ENCODE results near the gene NCOA3. TPM values are rescaled to one million over a fixed set of nuclear protein-coding genes. Genes with fewer than 3 reads are reported as not detected.
"Not testable (repeated sequence)": the region's sequence is repeated elsewhere in the genome, so short reads cannot be mapped to it uniquely, and the experiment has no call there.

The NCOA3 gene
- total RNA-seq, 1 donor from 2014 or later, result 45.9 TPM

DNA sequence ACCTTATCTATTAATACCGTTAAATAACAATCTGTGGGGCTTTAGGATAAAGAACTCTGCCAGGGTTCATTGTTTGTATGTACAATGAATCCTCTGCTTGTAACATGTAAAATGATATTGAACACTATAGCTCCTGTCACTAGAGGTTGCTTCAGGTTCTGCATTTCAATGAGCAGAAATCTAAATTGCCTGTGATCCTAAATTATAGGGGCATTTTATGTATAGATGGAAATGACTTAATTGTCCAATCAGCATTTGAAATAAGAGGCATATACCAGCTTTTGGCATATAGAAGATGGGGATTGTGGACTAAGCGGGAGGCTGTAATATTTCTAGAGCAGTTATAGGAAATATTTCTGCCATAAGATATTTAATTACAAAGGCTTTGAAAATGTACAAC lies 2.0 kb downstream of the NCOA3 start:
- peak overlapping the region; percentile 99 for H3K4me3 Mint-ChIP-seq
- no peaks in the 10 kb centered on the region for H3K9me3 Mint-ChIP-seq
- peak overlapping the region; percentile 91 for H3K27ac Mint-ChIP-seq
- H3K4me1 Mint-ChIP-seq, result peaks cover 49% of the 10 kb centered on the region
- H3K27me3 Mint-ChIP-seq (ENCODE audit: low read depth), result no peaks in the 10 kb centered on the region
- no peaks in the 10 kb centered on the region for H3K36me3 Mint-ChIP-seq
- DNase-seq (ENCODE audit: low spot score in 2 of 2, unreplicated experiment in 2 of 2), result no peak
- TF ChIP-seq, protein P1, sequence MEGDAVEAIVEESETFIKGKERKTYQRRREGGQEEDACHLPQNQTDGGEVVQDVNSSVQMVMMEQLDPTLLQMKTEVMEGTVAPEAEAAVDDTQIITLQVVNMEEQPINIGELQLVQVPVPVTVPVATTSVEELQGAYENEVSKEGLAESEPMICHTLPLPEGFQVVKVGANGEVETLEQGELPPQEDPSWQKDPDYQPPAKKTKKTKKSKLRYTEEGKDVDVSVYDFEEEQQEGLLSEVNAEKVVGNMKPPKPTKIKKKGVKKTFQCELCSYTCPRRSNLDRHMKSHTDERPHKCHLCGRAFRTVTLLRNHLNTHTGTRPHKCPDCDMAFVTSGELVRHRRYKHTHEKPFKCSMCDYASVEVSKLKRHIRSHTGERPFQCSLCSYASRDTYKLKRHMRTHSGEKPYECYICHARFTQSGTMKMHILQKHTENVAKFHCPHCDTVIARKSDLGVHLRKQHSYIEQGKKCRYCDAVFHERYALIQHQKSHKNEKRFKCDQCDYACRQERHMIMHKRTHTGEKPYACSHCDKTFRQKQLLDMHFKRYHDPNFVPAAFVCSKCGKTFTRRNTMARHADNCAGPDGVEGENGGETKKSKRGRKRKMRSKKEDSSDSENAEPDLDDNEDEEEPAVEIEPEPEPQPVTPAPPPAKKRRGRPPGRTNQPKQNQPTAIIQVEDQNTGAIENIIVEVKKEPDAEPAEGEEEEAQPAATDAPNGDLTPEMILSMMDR (IDR thresholded peaks at IDR 0.05; ENCODE audit: unreplicated experiment), result no peak

DNA sequence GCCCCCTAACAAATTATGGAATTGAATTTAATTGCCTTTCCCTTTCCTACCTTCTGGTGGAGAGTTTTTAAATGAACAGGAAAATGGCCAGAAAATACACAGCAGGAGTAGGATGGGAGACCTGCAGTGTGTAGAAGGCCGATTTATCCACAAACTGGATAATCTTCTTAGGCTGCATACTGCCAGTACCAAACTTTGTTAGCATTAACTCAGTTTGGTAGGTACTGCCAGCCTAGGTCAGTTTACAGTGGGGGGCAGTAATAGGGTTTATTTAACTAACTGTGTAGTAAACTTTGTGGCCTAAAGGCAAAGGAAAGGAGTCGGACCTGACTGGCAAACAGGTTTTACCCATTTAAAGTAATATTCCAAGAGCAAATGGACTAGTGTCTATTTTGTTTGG lies 4.6 kb downstream of the NCOA3 start:
- no peak overlapping the region for H3K4me3 Mint-ChIP-seq
- TF ChIP-seq, protein P1 (IDR thresholded peaks at IDR 0.05; ENCODE audit: unreplicated experiment), result no peak
- peaks cover 44% of the 10 kb centered on the region for H3K4me1 Mint-ChIP-seq

DNA sequence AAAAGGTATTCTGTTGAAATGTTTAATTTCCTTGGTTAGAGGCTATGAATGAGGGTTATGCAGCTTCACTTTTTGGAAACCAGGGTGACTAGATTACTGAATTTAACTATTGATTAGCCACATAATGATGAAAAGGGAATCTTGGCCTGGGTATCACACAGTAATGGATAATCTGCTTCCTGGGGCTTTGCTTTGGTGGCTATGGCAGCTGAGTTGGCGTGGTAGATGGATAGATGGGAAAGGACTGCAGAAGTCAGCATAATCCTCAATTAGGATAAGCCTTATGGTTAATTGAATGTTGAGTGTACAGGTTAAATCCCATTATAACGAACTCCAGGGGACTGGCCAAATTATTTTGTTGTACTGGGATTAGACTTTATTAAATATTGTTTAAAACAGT lies 5.2 kb downstream of the NCOA3 start:
- Mint-ChIP-seq H3K36me3 (peaks cover 7% of the 10 kb centered on the region), H3K27me3 (ENCODE audit: low read depth) (no peaks in the 10 kb centered on the region), H3K9me3 (no peaks in the 10 kb centered on the region), H3K4me3 (no peak overlapping the region), H3K4me1 (peaks cover 42% of the 10 kb centered on the region), H3K27ac (peak overlapping the region; percentile 37)
- TF ChIP-seq, protein P1 (IDR thresholded peaks at IDR 0.05; ENCODE audit: unreplicated experiment), result no peak
- no peak for DNase-seq (ENCODE audit: low spot score in 2 of 2, unreplicated experiment in 2 of 2)

More for the DNA sequence above, 4.6 kb downstream of the NCOA3 start:
- no peaks in the 10 kb centered on the region for H3K9me3 Mint-ChIP-seq
- no peaks in the 10 kb centered on the region for H3K27me3 Mint-ChIP-seq (ENCODE audit: low read depth)
- no peak for DNase-seq (ENCODE audit: low spot score in 2 of 2, unreplicated experiment in 2 of 2)
- H3K36me3 Mint-ChIP-seq, result peaks cover 7% of the 10 kb centered on the region
- peak overlapping the region; percentile 47 for H3K27ac Mint-ChIP-seq

DNA sequence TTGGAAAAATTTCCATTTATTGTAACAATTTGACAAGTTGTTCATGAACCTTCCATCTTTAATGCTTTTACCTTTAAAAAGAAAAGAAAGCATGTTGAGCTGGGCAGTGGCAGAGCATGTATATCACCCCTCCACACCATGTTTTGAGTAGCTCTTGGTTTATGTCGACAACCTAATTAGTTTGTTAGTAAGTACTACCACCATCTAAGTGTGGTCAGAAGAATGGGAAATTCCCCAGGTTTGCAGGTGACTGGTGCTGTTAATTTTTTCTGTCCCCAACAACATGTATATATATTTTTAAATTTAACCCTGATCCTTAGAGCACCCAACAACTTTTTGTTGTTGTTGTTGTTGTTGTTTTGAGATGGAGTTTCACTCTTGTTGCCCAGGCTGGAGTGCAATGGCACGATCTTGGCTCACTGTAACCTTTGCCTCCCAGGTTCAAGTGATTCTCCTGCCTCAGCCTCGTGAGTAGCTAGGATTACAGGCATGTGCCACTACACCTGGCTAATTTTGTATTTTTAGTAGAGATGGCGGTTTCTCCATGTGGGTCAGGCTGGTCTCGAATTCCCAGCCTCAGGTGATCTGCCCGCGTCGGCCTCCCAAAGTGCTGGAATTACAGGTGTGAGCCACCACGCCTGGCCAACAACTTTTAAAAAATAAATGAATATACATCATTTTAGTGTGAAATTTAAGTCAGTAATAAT lies 5.7 kb downstream of the NCOA3 start:
- H3K36me3 Mint-ChIP-seq; H3K4me3 Mint-ChIP-seq; DNase-seq (ENCODE audit: low spot score in 2 of 2, unreplicated experiment in 2 of 2); H3K27ac Mint-ChIP-seq; H3K27me3 Mint-ChIP-seq (ENCODE audit: low read depth); H3K9me3 Mint-ChIP-seq: not testable (repeated sequence)
- peaks cover 42% of the 10 kb centered on the region for H3K4me1 Mint-ChIP-seq

DNA sequence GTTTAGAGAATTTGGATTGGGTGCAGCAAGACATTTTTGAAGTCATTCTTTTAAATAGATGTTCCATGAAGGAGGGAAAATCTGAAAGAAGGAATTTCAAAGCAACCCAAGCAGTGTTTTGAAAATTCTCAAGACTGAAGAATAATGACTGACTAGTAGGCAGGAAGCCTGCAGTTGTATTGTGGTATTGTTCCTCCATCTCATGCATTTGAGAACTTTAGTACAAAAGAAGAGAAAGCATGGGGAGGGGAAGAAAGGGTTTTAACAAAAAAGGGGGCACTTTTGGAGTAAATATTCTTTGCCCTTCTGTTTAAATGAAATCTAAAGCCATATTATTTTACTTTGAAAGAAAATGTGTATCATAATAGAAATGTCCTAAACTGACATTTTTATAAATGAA lies 6.6 kb downstream of the NCOA3 start:
- no peaks in the 10 kb centered on the region for H3K27me3 Mint-ChIP-seq (ENCODE audit: low read depth)
- peaks cover 7% of the 10 kb centered on the region for H3K36me3 Mint-ChIP-seq
- H3K4me3 Mint-ChIP-seq, result no peak overlapping the region
- H3K9me3 Mint-ChIP-seq, result no peaks in the 10 kb centered on the region
- H3K27ac Mint-ChIP-seq, result peak overlapping the region; percentile 60
- DNase-seq (ENCODE audit: low spot score in 2 of 2, unreplicated experiment in 2 of 2), result no peak
- TF ChIP-seq, protein P1 (IDR thresholded peaks at IDR 0.05; ENCODE audit: unreplicated experiment), result no peak
- peaks cover 39% of the 10 kb centered on the region for H3K4me1 Mint-ChIP-seq

DNA sequence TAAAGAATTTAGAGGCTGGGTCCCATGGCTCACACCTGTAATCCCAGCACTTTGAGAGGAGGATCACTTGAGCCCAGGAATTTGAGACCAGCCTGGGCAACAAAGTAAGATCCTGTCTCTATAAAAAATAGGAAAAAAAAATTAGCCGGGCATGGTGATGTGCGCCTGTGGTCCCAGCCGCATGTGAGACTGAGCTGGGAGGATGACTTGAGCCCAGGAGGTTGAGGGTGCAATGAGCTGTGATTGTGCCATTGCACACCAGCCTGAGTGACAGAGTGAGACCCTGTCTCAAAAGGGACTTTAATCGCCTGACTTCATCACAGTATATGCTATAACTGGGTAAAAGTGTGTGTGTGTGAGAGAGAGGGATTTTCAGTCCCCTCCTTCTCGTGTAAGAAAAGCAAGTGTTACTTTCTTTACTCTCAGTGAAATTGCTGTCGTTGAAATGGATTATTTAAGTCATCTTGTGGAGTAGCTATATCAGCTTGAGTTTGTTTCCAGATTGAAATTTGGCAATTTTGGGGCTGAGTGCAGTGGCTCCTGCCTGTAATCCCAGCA lies 7.5 kb downstream of the NCOA3 start:
- Mint-ChIP-seq H3K27me3 (ENCODE audit: low read depth) (no peaks in the 10 kb centered on the region), H3K27ac (peak overlapping the region; percentile 43), H3K4me3 (no peak overlapping the region), H3K4me1 (peaks cover 33% of the 10 kb centered on the region), H3K9me3 (no peaks in the 10 kb centered on the region), H3K36me3 (peaks cover 7% of the 10 kb centered on the region)
- TF ChIP-seq, protein P1 (IDR thresholded peaks at IDR 0.05; ENCODE audit: unreplicated experiment), result no peak
- DNase-seq (ENCODE audit: low spot score in 2 of 2, unreplicated experiment in 2 of 2), result no peak
